ENCODE results near the gene KRTAP24-1. TPM values are rescaled to one million over a fixed set of nuclear protein-coding genes. Genes with fewer than 3 reads are reported as not detected.

The KRTAP24-1 gene
- total RNA-seq, 1 experiment from 2014 or later, result not detected

DNA sequence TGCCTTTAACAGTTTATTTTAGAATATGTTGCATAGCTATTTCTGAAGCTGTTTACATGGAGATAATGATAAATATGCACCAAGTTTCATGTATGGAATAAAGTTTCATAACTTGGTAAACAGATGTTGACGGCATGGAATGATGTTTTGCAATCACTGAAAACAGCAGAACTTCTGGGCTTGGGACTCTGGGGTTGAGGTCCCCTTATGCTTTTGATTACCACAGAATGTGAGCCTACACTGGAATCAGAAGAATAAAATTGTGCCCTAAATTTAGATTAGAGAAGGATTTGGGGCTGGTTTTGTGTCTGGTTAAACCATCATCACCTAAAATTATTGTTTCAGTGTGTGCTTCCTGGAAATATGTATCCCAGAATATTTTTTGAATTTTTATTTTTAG lies 11.1 kb downstream of the KRTAP24-1 start:
- WGBS (ENCODE audit: extremely low coverage, insufficient read length, low lambda C conversion rate), result no CpG with 5 or more reads among the region's 1 CpG
- Histone ChIP-seq H3K4me1 (ENCODE audit: insufficient read depth, low read length) (no peaks in the 10 kb centered on the region), H3K79me2 (ENCODE audit: insufficient read depth, low read length) (no peaks in the 10 kb centered on the region), H2BK15ac (ENCODE audit: low read depth, low read length) (no peak overlapping the region), H3K23me2 (ENCODE audit: insufficient read length, low read depth, low read length, poor library complexity, severe bottlenecking) (no peaks in the 10 kb centered on the region), H3K79me1 (ENCODE audit: insufficient read depth, low read depth, low read length, poor library complexity, severe bottlenecking) (no peaks in the 10 kb centered on the region), H2BK12ac (ENCODE audit: insufficient read length, low read depth, low read length) (no peak overlapping the region), H3K27me3 (ENCODE audit: insufficient read depth, low read length) (no peaks in the 10 kb centered on the region), H2BK5ac (ENCODE audit: insufficient read length, low read length) (no peak overlapping the region), H3K56ac (ENCODE audit: insufficient read length, low read depth, low read length) (no peak overlapping the region), H2BK20ac (ENCODE audit: low read depth, low read length, poor library complexity, severe bottlenecking) (no peak overlapping the region), H3K23ac (ENCODE audit: insufficient read length, low read depth, low read length) (no peak overlapping the region), H3K4ac (ENCODE audit: low read depth, low read length) (no peak overlapping the region), H3K14ac (ENCODE audit: insufficient read depth, low read length) (no peak overlapping the region), H3K4me2 (ENCODE audit: insufficient read depth, insufficient read length, low read length) (no peak overlapping the region), H4K5ac (ENCODE audit: insufficient read length, low read depth, low read length) (no peak overlapping the region), H2AFZ (ENCODE audit: low read length) (no peak overlapping the region), H4K91ac (ENCODE audit: insufficient read length, low read depth, low read length) (no peak overlapping the region), H3K27ac (ENCODE audit: insufficient read length, low read depth, low read length) (no peak overlapping the region), H2BK120ac (ENCODE audit: low read depth, low read length, poor library complexity, severe bottlenecking) (no peak overlapping the region), H4K20me1 (ENCODE audit: control insufficient read depth, insufficient read depth, insufficient read length) (no peaks in the 10 kb centered on the region), H3T11ph (ENCODE audit: low read length) (no peak overlapping the region), H3K9ac (ENCODE audit: extremely low read depth, insufficient read length, low read length) (no peak overlapping the region), H4K8ac (replicated peaks; ENCODE audit: insufficient read length, low read depth, low read length) (no peak overlapping the region), H2AK5ac (ENCODE audit: insufficient read length, low read length) (no peak overlapping the region), H3K9me3 (ENCODE audit: control insufficient read depth, low read depth, low read length) (no peaks in the 10 kb centered on the region), H3K18ac (ENCODE audit: insufficient read length, low read depth, low read length) (no peak overlapping the region)
- TF ChIP-seq, protein P1, sequence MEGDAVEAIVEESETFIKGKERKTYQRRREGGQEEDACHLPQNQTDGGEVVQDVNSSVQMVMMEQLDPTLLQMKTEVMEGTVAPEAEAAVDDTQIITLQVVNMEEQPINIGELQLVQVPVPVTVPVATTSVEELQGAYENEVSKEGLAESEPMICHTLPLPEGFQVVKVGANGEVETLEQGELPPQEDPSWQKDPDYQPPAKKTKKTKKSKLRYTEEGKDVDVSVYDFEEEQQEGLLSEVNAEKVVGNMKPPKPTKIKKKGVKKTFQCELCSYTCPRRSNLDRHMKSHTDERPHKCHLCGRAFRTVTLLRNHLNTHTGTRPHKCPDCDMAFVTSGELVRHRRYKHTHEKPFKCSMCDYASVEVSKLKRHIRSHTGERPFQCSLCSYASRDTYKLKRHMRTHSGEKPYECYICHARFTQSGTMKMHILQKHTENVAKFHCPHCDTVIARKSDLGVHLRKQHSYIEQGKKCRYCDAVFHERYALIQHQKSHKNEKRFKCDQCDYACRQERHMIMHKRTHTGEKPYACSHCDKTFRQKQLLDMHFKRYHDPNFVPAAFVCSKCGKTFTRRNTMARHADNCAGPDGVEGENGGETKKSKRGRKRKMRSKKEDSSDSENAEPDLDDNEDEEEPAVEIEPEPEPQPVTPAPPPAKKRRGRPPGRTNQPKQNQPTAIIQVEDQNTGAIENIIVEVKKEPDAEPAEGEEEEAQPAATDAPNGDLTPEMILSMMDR (conservative IDR thresholded peaks at IDR 0.05), result no peak
- Mint-ChIP-seq H3K27ac (no peak overlapping the region), H3K4me3 (no peak overlapping the region), H3K4me1 (peaks cover 0 to 4% of the 10 kb centered on the region in 2 experiments; a peak in 1 of 4 replicates), H3K36me3 (ENCODE audit: insufficient read depth in 1 of 3, low read depth in 3 of 3) (no peaks in the 10 kb centered on the region), H3K27me3 (ENCODE audit: low read depth) (no peaks in the 10 kb centered on the region), H3K9me3 (0 out of 5 replicates have a peak, but pooled peaks cover 0 to 2% of the 10 kb centered on the region in 2 experiments)
- no peak for DNase-seq
